NCI-H2227 treated with DMSO at 0.1 percent for 48 hours (cell line): Measurements from ENCODE around the gene AMN.
"Not testable (repeated sequence)": the region's sequence is repeated elsewhere in the genome, so short reads cannot be mapped to it uniquely, and the experiment has no call there.

ENCODE experiments used
- DNase-seq: peaks from one replicate; lab custom pipeline; 2025; lab: John Stamatoyannopoulos, UW

AMN gene

DNA sequence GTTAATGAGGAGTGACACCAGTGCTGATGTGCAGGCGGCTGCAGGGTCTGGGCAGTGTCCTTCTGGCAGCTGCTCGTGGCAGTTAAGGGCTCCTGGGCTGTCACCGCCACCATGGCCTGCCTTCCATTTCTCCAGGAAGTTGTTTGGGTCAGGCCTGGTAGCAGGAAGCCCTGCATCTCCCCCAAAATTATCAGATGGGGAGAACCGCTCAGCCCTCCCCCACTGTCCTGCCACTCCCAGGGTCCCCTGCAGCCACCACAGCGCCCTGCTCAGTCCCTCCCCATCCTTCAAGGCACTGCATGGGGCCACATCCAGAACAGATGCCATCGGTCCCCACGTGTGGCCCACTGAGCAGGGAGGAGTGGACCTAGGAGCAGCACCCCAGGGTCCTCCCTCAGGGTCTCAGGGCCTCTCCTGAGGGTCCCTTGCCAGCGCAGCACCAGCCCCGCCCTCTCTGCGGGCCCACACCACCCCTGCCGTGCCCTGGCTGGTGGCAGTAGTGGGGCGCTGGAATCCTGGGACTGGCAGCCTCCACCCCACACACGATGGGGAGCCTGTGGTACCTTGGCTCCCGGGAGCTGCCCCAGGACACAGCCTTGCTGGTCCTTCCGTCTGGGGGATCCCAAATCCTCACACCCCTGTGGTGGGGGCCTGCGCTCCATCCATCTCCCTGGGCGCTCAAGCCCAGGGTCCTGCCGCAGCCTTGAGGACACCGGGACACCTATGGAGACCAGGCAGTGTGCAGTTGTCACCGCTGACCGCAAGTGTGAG lies 10.3 kb upstream of the AMN start:
- no peak for DNase-seq

- DNase-seq, result no peak
These were observed 8.9 kb upstream of the AMN start for GRCh38 chr14:102913341-102914211.

- DNase-seq, result no peak
These were observed 7.8 kb upstream of the AMN start for GRCh38 chr14:102914474-102915291.

DNA sequence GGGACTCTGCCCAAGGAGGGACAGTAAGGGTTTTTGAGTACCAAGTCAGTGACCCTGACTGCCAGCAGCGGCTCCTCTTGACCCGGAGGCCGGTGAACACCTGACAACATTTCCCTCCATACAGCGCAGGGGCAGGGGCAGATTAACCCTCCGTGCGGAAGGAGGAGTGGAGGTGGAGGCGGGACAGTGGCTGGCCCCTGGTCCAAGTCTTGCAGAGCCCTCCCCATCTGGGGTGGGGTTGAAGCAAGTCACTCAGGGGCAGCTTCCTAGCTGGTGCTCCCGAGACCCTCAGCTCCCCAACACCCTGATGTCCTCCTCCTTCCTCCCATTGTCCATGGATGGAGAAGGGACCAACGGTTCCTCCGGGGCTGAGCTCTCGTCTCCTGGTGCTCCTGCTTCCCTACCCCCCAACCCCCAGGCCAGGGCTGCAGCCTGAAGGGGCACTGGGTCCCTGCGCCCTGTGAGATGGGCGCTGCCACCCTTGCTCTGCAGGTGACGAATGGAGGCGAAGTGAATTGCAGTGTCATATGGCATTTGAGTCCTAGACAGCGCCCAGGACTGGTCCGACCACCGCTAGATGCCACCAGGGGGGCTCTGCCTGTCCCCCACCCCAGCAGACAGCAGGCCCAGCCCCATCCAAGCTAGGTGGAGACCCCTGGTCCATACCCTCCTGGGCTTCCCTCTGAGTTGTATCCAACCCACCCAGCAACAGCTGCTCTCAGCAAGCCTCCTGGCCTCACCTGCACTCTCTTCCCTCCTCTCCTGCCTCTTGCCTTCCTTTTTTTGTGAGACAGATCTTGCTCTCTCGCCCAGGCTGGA lies 7.0 kb upstream of the AMN start:
- DNase-seq, result no peak

DNA sequence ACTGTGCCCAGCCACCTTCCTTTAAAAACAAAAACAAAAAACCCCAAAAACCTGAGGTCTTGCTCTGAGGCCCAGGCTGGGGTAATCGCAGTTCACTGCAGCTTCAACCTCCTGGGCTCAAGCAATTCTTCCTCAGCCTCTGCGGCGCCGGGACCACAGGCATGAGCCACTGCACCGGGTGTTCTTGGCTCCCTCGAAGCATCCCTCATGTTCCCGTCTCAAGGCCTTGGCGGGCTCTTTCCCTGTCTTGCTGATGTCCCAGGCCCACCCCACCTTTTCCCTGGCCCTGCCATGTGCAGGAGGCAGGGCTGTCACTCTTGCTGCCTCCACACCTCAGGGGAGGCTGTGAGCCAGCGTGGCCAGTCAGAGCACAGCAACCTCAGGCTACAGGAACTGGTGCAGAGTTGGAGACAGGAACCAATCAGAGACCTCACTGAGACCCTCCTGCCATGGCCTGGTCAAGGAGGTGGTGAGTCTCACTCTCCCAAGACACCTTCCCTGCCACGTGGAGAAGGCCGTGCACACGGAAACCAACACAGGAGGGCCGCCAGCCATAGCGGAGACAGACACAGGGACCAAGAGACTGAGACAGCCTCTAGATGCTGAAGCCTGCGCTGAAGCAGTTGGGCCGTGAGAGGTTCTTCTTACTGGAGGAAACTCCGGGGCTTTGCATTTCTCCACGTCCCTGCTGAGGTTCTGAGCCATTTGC lies 6.0 kb upstream of the AMN start:
- DNase-seq, result no peak

- no peak for DNase-seq
These were observed 5.4 kb upstream of the AMN start for GRCh38 chr14:102917056-102917385.

- DNase-seq, result no peak
These were observed 4.8 kb upstream of the AMN start for GRCh38 chr14:102917469-102918211.

DNA sequence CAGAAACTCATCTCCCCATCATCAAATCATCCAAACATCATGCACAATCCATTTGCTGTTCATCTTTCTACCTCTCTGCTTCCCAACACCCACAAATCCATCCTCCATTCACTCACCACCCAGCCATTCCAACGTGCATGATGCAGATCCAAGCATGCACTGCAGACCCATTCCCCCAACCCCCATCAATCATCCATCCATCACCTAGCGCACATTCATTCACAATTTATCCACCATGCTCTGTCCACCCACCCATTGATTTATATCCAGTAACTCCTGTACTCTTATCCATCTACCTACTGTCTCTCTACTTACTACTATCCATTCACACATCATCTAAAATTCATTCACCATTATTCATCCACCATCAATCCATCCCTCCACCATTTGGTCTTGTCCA lies 4.0 kb upstream of the AMN start:
- no peak for DNase-seq

DNA sequence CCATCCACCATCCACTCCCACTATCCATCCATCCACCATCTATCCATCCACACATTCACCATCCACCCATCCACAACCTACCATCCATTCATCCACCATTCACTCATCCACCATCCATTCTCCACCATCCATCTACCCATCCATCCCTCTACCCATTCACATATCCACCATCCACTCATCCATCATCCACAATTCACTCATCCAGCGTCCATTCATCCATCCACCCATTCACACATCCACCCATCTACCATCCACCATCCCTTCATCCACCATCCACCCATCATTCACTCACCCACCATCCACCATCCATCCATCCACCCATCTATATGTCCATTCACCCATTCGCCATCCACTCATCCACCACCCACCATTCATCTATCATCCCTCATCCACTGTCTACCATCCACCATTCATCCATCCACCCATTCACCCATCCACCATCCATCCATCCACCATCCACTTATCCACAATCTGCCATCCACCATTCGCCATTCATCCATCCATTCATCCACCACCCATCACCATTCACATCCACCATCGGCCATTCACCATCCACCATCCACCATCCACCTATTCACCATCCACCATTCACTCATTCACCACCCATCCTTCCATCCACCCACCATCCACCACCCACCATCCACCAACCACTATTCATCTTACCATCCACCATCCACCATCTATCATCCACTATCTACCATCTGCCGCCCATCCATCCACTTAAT lies 2.0 kb upstream of the AMN start:
- DNase-seq, result no peak

DNA sequence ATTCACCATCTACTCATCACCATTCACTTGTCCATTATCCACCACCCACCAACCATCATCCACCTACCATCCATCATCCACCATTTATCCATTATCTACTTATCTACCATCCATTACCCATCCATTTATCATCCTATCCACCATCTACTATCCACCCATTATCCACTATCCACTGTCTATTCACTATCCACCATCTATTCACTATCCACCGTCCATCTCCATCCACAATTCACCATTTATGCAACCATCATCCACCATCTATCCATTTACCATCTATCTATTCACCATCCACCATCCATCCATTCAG lies 1.5 kb upstream of the AMN start:
- no peak for DNase-seq

DNA sequence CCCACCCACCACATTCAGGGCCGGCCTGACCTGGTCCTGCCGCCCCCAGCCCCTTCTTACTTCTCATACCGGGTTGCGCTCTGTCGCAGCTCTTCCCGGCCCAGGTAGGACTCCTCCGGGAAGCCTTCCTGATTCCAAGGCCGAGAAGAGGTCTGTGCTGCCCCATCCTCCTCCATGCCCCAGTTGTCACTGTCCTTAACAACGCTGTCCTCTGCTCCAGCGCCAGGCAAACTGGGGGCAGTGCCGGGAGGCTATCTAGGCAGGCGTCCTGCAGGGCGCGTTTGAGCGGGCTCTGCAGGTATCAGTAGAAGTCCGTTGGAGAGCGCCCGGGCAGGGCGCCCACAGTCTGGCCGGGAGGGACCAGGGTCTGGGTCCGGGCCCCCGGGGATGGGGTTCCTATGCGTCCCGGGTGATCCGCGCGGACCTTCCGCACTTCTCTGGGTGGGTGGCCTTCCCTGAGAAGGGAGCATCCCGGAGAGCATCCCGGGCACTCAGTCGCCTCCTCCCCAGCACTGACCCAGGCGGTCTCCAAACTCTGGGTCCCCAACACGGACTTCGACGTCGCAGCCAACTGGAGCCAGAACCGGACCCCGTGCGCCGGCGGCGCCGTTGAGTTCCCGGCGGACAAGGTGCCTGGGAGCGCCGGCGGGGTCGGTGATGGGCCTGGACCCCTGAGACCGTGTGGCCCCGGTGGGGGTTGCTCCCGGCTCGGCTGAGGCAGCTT lies 900 bp downstream of the AMN start:
- DNase-seq, result no peak

- DNase-seq, result no peak
These were observed 1.5 kb downstream of the AMN start for GRCh38 chr14:102923925-102924486.

DNA sequence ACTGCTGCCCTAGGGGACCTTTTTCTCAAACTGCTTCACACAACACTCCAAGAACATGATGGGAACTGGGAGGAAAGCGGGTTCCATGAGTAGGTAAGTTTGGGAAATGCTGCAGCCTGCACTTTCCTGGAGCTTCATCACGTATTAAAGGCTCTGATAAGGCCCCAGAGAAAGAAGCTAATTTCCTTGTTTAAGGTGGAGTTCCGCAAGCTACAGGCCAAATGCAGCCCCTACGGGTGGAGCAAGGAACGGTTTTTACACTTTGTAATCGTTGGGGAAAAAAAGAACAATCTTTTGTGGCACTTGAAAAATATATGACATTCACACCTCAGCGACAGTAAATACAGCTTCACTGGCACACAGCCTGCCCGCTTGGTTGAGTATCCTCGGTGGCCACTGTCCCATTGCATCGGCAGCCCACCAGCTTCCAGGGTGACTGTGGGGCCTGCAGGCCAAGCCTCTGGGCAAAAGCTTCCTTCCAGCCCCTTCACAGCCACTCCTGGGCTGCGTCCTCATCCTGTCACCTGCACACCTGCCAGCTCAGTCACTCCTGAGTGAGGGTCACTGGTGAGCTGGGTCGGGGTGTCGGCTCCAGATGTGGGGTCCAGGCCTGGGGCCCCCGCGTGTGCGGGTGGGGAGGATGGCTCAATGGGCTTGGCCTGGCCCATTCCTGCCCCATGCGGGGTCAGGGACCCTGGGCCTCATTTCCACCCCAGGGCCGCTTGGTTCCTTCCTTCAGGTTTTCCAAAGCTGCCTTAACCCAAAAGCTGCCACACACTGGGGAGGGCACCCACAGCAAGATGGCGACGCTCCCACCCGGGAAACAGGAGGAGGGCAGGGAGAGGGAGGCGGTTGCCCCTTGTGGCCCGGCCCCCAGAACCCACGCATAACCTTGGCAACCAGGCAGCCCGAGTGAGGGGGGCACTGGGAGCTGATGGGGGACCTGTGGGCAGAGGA lies 2.4 kb downstream of the AMN start:
- DNase-seq, result no peak

GRCh38 chr14:102925646-102926045 lies 3.2 kb downstream of the AMN start:
- no peak for DNase-seq

- no peak for DNase-seq
These were observed 3.6 kb downstream of the AMN start for GRCh38 chr14:102926104-102926503.

GRCh38 chr14:102926840-102927239 lies 4.4 kb downstream of the AMN start:
- DNase-seq, result not testable (repeated sequence)

DNA sequence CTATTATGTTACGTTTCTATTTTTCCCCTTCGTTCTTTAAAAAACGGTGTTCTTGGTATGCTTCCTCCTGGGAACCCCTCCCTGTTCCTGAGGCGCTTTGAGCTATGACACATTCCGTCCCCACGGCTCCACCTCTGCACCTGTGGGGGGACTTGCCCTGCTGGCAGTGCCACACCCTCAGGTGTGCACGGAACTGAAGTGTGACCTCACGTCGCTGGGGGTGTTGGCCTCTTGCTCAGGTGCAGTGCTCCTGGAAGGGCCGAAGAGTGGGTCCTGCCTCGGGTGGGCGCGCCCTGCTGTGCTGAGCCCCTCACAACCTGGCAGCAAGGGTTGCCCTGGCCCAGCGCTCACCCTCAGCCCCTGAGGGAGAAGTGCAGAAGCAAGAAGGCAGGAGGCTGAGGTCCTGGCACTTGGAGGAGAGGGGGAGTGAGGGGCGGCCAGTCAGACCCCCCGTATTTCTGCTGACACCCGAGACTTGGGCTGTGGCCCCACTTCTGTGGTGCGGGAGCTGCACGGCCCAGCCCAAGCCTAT lies 4.9 kb downstream of the AMN start:
- no peak for DNase-seq
